ENCODE results near the gene ZC3H10.

ZC3H10 gene

DNA sequence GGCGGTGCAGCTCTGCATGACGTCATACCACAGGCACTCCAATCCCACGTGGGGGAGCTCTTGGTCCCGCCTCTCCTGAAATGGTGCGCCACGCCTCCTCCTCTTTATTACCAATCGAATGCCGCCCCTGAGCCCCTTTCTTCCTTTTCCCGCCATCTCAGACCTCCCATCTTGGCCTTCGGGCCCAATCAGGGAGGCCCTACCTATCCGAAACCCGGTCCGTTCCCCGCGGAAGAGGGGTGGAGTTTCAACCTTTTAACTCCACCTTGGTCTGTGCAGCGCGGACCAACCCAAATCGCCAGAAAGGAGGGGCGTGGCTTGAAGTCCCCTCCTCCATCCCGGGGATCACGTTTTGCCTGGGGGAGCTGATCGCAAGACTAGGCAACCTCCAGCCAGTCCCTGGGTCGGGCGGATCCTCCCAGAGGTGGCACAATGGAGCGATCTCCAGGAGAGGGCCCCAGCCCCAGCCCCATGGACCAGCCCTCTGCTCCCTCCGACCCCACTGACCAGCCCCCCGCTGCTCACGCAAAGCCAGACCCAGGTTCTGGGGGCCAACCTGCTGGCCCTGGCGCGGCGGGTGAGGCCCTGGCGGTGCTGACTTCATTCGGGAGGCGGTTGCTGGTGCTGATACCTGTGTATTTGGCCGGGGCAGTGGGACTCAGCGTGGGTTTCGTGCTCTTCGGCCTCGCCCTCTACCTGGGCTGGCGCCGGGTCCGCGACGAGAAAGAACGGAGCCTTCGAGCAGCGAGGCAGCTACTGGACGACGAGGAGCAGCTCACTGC is 10.0 kb downstream of the ZC3H10 start, which contains the start of gene ESYT1:
Gene ESYT1, plus strand, starts transcription at position 380 of the 782 bp plus-strand sequence. Its CDS starts 53 bp downstream, at position 433.
- peak; percentile 93 to 99 (median 94) for DNase-seq (ENCODE audit: low read depth in 3 of 3)

DNA sequence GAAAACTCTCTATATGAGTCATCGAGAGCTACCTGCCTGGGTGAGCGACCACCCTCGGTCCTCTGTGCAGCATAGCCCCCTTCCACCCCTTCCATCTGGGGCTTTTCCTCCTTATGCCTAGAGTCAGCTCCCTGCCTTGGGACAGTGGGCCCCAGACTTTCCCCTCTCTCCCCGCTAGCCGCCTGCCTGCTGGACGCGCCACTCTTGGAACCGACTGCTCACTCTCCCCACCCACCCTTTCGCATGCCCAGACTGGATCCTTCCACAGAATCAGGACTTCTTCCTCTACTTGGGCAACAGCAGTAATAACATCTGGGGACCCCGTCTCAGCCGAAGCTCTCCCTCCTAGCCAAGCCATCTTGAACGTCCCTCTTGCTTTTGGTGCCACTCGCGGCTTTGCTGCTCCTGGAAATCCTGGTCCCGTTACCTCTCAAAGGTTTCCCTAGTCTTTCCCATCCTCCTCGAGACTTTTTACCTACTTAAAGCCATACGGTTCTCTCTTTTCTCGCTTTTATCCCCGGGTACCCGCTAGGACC is 10.7 kb downstream of the ZC3H10 start:
- DNase-seq (ENCODE audit: low read depth in 3 of 3), result no peak

GRCh38 chr12:56129206-56129941 is 11.3 kb downstream of the ZC3H10 start:
- DNase-seq (ENCODE audit: low read depth in 3 of 3), result no peak

GRCh38 chr12:56129942-56130495 is 12.0 kb downstream of the ZC3H10 start:
- DNase-seq (ENCODE audit: low read depth in 3 of 3), result no peak

DNA sequence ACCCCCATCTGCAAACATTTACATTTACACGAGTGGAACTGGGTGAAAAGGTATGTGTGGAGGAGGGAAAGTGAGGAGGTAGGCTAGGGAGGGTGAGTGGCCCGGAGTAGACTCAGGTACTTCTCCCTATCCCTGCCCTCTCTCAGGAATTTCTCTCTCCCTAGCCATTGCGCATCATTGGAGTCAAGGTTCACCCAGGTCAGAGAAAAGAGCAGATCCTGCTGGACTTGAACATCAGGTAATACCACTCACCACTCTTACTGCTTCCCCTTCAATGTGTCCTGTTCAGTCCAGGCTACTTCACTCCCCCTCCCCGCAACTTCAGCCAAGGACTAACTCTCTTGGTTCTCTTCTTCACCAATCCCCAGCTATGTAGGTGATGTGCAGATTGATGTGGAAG is 12.8 kb downstream of the ZC3H10 start:
- no peak for DNase-seq (ENCODE audit: low read depth in 3 of 3)

GRCh38 chr12:56134897-56135296 is 16.8 kb downstream of the ZC3H10 start:
- no peak for DNase-seq (ENCODE audit: low read depth in 3 of 3)

- DNase-seq (ENCODE audit: low read depth in 3 of 3), result no peak
Observed at GRCh38 chr12:56137853-56138571, 19.9 kb downstream of the ZC3H10 start.

DNA sequence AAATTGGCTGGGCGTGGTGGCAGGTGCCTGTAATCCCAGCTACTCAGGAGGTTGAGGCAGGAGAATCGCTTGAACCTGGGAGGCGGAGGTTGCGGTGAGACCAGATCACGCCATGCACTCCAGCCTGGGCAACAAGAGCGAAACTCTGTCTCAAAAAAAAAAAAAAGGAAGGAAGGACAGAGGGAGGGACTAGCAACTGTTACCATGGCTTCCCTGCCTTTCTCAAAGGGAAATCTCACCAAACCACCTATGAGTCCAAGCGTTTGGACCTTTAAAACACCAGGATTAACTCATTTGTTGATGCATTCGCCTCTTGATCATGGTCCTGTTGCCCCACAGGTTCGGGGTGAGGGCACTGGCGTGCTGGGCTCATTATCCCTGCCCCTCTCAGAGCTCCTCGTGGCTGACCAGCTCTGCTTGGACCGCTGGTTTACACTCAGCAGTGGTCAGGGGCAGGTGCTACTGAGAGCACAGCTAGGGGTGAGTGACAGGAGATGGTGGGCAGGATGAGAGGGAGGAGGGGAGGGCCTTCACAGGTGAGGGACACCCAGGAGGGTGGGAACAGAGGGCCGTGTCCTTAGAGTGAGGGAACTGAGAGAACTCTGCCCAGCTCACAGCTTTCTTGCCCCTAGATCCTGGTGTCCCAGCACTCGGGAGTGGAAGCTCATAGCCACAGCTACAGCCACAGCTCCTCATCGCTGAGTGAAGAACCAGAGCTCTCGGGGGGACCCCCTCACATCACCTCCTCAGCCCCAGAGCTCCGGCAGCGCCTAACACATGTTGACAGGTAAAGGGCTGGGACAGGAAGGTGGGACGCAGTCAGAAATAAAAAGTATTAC is 24.1 kb downstream of the ZC3H10 start:
- no peak for DNase-seq (ENCODE audit: low read depth in 3 of 3)

- no peak for DNase-seq (ENCODE audit: low read depth in 3 of 3)
Observed at GRCh38 chr12:56143217-56143616, 25.2 kb downstream of the ZC3H10 start.

DNA sequence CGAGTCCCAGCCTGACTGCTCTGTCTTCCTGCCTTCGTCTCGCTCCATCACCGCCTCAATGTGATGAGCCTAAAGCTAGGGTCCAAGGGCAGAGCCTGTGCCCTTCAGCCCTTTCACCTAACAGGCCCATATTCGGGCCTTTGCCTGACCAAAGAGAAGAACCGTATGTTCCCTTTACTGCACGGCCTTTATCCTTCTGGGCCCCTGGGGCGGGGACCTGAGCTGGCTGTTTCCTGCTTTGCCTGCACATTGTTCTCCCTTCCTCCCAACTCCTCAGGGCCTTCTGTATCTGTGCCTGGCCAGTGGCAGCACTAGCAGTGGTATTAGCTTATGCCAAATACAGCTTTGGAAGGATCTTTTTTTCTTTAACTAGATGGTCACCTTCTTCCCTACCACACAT is 25.8 kb downstream of the ZC3H10 start:
- no peak for DNase-seq (ENCODE audit: low read depth in 3 of 3)

DNA sequence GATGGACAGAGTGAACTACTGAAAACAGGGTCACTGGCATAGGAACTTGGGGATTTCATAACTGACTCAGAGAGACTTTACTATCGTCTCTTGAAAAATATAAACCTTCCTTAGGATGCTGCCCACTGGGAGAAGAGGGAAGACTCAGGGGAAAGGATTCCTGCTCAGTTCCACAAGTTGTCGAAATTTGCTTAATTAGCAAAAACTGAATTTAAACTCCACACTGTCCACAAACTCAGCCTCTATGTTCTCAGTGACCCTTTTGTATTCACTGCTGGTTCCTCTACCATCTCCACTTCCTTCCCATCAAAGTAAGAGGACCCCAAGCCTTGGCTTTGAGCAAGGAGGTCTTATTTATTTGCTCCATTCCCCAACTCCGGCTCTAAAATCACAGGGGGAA is 27.2 kb downstream of the ZC3H10 start:
- no peak for DNase-seq (ENCODE audit: low read depth in 3 of 3)

- DNase-seq (ENCODE audit: low read depth in 3 of 3), result no peak
Observed at GRCh38 chr12:56146492-56147460, 28.7 kb downstream of the ZC3H10 start.

GRCh38 chr12:56150563-56150962 is 32.5 kb downstream of the ZC3H10 start:
- no peak for DNase-seq (ENCODE audit: low read depth in 3 of 3)

- peak; percentile 44 to 61 (median 59) for DNase-seq (ENCODE audit: low read depth in 3 of 3)
Observed at GRCh38 chr12:56151672-56152131, 33.6 kb downstream of the ZC3H10 start.

DNA sequence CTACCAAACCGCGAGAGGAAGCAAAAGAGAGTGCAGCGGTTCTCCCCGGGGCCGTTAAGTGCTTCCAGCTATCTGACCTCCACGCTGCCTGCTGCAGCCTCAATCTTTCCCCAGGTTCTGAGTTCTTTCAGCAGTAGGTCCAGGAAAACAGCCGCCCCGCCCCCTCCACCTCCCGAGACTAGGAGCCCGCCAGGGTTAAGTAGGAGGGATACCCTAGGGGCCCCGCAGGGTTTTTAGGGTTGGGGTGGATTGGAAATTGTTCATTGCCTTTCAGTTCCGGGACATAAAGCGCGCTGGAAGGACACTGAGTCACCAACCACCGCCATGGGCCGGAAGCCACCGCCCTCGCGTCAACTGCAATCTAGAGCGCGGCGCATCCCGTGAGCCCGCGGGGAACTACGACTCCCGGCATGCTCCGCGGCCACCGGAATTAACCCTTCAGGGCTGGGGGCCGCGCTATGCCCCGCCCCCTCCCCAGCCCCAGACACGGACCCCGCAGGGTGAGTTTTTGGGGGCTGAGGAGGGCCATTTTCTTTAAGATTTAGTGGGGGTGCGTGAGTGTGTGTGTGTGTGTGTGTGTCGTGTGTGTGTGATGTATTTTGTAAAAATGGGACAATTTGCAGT is 34.2 kb downstream of the ZC3H10 start, which contains the start of gene MYL6B:
Gene MYL6B, plus strand, starts transcription at position 456 of the 624 bp plus-strand sequence. CDS start 1,332 bp downstream, outside the sequence.
- DNase-seq (ENCODE audit: low read depth in 3 of 3), result peak; percentile 90 to 92 (median 92)

DNA sequence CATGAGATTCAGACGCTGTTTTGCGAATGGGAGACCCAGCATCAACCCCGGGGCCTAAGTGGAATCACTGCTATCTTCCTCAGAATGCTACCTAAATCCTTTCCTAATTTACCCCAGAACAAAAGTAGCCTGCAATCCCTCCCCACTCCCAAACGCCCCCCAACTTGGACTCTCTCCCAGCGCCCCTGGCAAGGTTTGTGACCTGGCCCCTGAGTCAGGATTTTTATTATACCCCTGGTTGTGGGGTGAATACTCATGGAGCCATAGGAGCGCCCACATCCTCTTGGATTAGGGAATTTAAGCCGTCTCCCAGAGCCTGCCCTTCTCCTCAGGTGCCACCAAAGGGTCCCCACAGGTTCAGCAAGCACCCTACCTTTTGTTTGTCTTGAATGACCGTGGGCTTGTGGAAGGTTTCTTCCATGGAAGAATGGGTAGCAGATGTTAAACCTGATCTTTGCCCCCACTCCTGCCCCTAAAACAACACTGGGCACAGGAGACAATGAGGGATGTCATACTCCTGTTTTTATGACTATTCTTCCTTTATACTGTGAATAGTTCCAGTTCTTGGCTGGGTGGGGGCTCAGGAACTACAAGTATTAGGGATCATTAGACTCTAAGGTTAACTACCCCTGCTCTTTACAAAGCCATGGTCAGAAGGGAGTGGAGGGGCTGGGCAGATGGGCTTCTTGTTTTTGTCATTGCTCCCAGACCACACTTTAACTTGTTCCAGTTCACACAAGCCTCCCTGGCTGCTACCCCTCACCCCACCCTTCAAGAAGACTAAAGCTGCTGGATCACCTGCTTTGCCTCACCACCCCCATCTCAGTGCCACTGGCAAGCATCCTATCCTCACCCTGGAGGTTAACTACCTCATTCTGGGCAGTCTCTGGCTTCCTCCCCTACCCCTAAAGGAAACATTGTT is 35.0 kb downstream of the ZC3H10 start:
- DNase-seq (ENCODE audit: low read depth in 3 of 3), result no peak

DNA sequence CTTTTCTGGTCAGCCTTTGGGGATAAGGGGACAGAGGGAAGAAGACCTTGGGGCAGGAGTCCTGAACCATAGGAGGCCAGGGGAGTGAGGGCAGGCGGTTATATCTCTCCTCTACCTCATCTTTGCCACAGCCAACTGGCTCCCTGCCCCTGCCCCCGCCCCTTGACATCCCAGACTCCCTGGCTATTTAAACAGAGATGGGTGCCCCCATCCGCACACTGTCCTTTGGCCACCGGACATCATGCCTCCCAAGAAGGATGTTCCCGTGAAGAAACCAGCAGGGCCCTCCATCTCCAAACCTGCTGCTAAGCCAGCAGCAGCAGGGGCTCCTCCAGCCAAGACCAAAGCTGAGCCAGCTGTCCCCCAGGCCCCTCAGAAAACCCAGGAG is 35.6 kb downstream of the ZC3H10 start:
- no peak for DNase-seq (ENCODE audit: low read depth in 3 of 3)

- no peak for DNase-seq (ENCODE audit: low read depth in 3 of 3)
Observed at GRCh38 chr12:56154246-56154771, 36.2 kb downstream of the ZC3H10 start.

Measured in stimulated activated CD4-positive, alpha-beta T cell treated with anti-CD3 and anti-CD28 coated beads, TNF-alpha, amount 100 ng/mL, for 48 hours (primary cell).